ENCODE measurements around the gene BICRAL. TPM values are rescaled to one million over a fixed set of nuclear protein-coding genes. Genes with fewer than 3 reads are reported as not detected.

The BICRAL gene
- polyA plus RNA-seq, 1 of the 3 experiments (the other 2 are of a cell fraction) = 5.1 TPM

- WGBS (ENCODE audit: low lambda C conversion rate) = 92% methylated on average over 2 of the region's 2 CpGs
- Histone ChIP-seq H3K27ac (ENCODE audit: low read depth in 2 of 2, low read length in 1 of 2) (no peak overlapping the region), H3K9ac (no peak overlapping the region), H3F3A (replicated peaks; ENCODE audit: insufficient read depth) (no peaks in the 10 kb centered on the region), H4K20me1 (ENCODE audit: insufficient read depth) (no peaks in the 10 kb centered on the region), H3K4me2 (no peak overlapping the region), H3K4me1 (ENCODE audit: control insufficient read depth in 1 of 2, insufficient read depth in 2 of 2, low read depth in 1 of 2, low read length in 1 of 2) (peaks cover 0 to 15% of the 10 kb centered on the region in 2 experiments; a peak in 1 of 4 replicates), H3K9me3 (no peaks in the 10 kb centered on the region), H2AFZ (ENCODE audit: low read depth) (no peak overlapping the region), H3K9me2 (no peaks in the 10 kb centered on the region), H3K27me3 (ENCODE audit: insufficient read depth) (no peaks in the 10 kb centered on the region), H3K36me3 (replicated peaks in 1 of 2; ENCODE audit: control insufficient read depth in 1 of 2, insufficient read depth in 2 of 2, low read length in 1 of 2) (peaks cover 2 to 19% of the 10 kb centered on the region in 2 experiments), H3K4me3 (ENCODE audit: low read depth in 2 of 2, low read length in 1 of 2) (no peak overlapping the region), H3K79me2 (ENCODE audit: insufficient read depth) (no peaks in the 10 kb centered on the region)
- TF ChIP-seq MXI1 (IDR thresholded peaks at IDR 0.05; ENCODE audit: low read depth, low read length) = no peak
- no peak for TF ChIP-seq ELF1 (IDR thresholded peaks at IDR 0.05)
- TF ChIP-seq RCOR1 (IDR thresholded peaks at IDR 0.05; ENCODE audit: low read length) = no peak
- TF ChIP-seq PBX3 (IDR thresholded peaks at IDR 0.05) = no peak
- no peak for DNase-seq
- CTCF ChIA-PET = no interaction called here
- POLR2A ChIA-PET = no interaction called here
Observed at GRCh38 chr6:42821846-42822245, 40.0 kb downstream of the BICRAL start.

- TF ChIP-seq TEAD4 (IDR thresholded peaks at IDR 0.05; ENCODE audit: borderline replicate concordance, insufficient read depth) (no peak), FOSL2 (IDR thresholded peaks at IDR 0.05; ENCODE audit: borderline replicate concordance, low read depth) (no peak), SIN3A (IDR thresholded peaks at IDR 0.05; ENCODE audit: borderline replicate concordance, low read depth, low read length) (no peak), ZBTB33 (IDR thresholded peaks at IDR 0.05; ENCODE audit: borderline replicate concordance, low read depth) (no peak), CHD2 (IDR thresholded peaks at IDR 0.05; ENCODE audit: low read length, partially characterized antibody) (no peak), YY1 (IDR thresholded peaks at IDR 0.05; ENCODE audit: low read depth) (no peak), SMC3 (IDR thresholded peaks at IDR 0.05; ENCODE audit: low read depth, low read length) (no peak), ELF1 (IDR thresholded peaks at IDR 0.05) (no peak), NRF1 (IDR thresholded peaks at IDR 0.05; ENCODE audit: low read depth, low read length) (no peak), RCOR1 (IDR thresholded peaks at IDR 0.05; ENCODE audit: low read length) (no peak), PBX3 (IDR thresholded peaks at IDR 0.05) (no peak), JUND (IDR thresholded peaks at IDR 0.05) (no peak), IRF3 (IDR thresholded peaks at IDR 0.05; ENCODE audit: low read depth, low read length) (no peak), FOXJ3 (CRISPR knock-in tag; IDR thresholded peaks at IDR 0.05) (no peak), POLR2AphosphoS5 (IDR thresholded peaks at IDR 0.05; ENCODE audit: low read depth, low read length) (no peak), TAF1 (IDR thresholded peaks at IDR 0.05; ENCODE audit: borderline replicate concordance, low read depth, low read length) (no peak), GATA2 (CRISPR knock-in tag; IDR thresholded peaks at IDR 0.05) (no peak), MEF2A (IDR thresholded peaks at IDR 0.05; ENCODE audit: borderline replicate concordance, low read depth) (no peak), MAX (IDR thresholded peaks at IDR 0.05; ENCODE audit: low read depth) (no peak)
- Histone ChIP-seq H4K20me1 (ENCODE audit: insufficient read depth) (no peaks in the 10 kb centered on the region), H3F3A (replicated peaks; ENCODE audit: insufficient read depth) (no peaks in the 10 kb centered on the region), H3K27me3 (ENCODE audit: insufficient read depth) (no peaks in the 10 kb centered on the region), H3K9ac (no peak overlapping the region), H2AFZ (ENCODE audit: low read depth) (no peak overlapping the region), H3K4me1 (ENCODE audit: control insufficient read depth in 1 of 2, insufficient read depth in 2 of 2, low read depth in 1 of 2, low read length in 1 of 2) (no peaks in the 10 kb centered on the region), H3K27ac (ENCODE audit: low read depth in 2 of 2, low read length in 1 of 2) (no peak overlapping the region), H3K9me2 (no peaks in the 10 kb centered on the region), H3K36me3 (replicated peaks in 1 of 2; ENCODE audit: control insufficient read depth in 1 of 2, insufficient read depth in 2 of 2, low read length in 1 of 2) (peaks cover 15 to 19% of the 10 kb centered on the region in 2 experiments), H3K9me3 (no peaks in the 10 kb centered on the region), H3K4me3 (ENCODE audit: low read depth in 2 of 2, low read length in 1 of 2) (no peak overlapping the region), H3K79me2 (ENCODE audit: insufficient read depth) (no peaks in the 10 kb centered on the region), H3K4me2 (no peak overlapping the region)
- 97% methylated on average over 6 of the region's 8 CpGs for WGBS (ENCODE audit: low lambda C conversion rate)
- CTCF ChIA-PET = no interaction called here
- DNase-seq = no peak
- POLR2A ChIA-PET = no interaction called here
Observed at GRCh38 chr6:42829561-42830092, 47.8 kb downstream of the BICRAL start.
